ENCODE measurements around the gene RLF. TPM values are rescaled to one million over a fixed set of nuclear protein-coding genes. Genes with fewer than 3 reads are reported as not detected.

RLF gene
- total RNA-seq, 1 experiment from 2014 or later, result 15.7 TPM

- Histone ChIP-seq H3K27me3 (ENCODE audit: control insufficient read depth, insufficient read depth, low read length) (no peaks in the 10 kb centered on the region), H3K9me3 (ENCODE audit: control insufficient read depth, insufficient read depth, low read depth, low read length) (no peaks in the 10 kb centered on the region), H3K4me3 (ENCODE audit: low read depth in 2 of 2, low read length in 2 of 2) (peak overlapping the region; percentile 62 to 98), H3K27ac (ENCODE audit: low read length) (peak overlapping the region; percentile 97), H3K36me3 (ENCODE audit: control insufficient read depth, insufficient read depth, low read length) (no peaks in the 10 kb centered on the region; the same call in 1 of the 2 replicates), H3K4me1 (ENCODE audit: control insufficient read depth, insufficient read depth, low read length) (peaks cover 9% of the 10 kb centered on the region; the same call in 1 of the 2 replicates)
- TF ChIP-seq TCF7L2 (IDR thresholded peaks at IDR 0.05; ENCODE audit: low read depth, low read length) (no peak), POLR2AphosphoS5 (IDR thresholded peaks at IDR 0.05; ENCODE audit: low read depth, low read length) (no peak)
- POLR2A ChIA-PET, result no interaction called here
- CTCF ChIA-PET, result interaction anchor here (0.8 kb wide), 1 partner anchor 17 kb away, joined by 3 read pairs; no protein-coding TSS in a partner anchor
- intact Hi-C loops (cut with micrococcal nuclease; ENCODE audit: unreplicated experiment) (loop anchor here (10.0 kb wide), 1 partner anchor 94 kb away; the partner anchor contains the start of gene ZMPSTE24), in situ Hi-C loops (cut with HindIII; ENCODE audit: low pct_unique_long_range_greater_than_20kb, low sequenced_read_pairs) (no loop called here)
- DNase-seq (ENCODE audit: low read depth, low spot score), result peak; percentile 22
- ATAC-seq, result peak; percentile 5; the same call in 1 of the 2 replicates
- BruUV-seq (replicated peaks), result TSS peak; percentile 98
Observed at GRCh38 chr1:40160806-40161124, 422 bp upstream of the RLF start.

- in situ Hi-C loops (cut with HindIII; ENCODE audit: low pct_unique_long_range_greater_than_20kb, low sequenced_read_pairs) (no loop called here), intact Hi-C loops (cut with micrococcal nuclease; ENCODE audit: unreplicated experiment) (loop anchor here (10.0 kb wide), 1 partner anchor 93 kb away; the partner anchor contains the start of gene ZMPSTE24)
- H3K4me3 ChIP-seq (ENCODE audit: low read depth in 2 of 2, low read length in 2 of 2), result peak overlapping the region; percentile 62 to 98
- CTCF ChIA-PET, result interaction anchor here (0.9 kb wide), 1 partner anchor 177 kb away, joined by 3 read pairs; no protein-coding TSS in a partner anchor
- no TSS peak for BruUV-seq (replicated peaks)
- TF ChIP-seq, protein P1, sequence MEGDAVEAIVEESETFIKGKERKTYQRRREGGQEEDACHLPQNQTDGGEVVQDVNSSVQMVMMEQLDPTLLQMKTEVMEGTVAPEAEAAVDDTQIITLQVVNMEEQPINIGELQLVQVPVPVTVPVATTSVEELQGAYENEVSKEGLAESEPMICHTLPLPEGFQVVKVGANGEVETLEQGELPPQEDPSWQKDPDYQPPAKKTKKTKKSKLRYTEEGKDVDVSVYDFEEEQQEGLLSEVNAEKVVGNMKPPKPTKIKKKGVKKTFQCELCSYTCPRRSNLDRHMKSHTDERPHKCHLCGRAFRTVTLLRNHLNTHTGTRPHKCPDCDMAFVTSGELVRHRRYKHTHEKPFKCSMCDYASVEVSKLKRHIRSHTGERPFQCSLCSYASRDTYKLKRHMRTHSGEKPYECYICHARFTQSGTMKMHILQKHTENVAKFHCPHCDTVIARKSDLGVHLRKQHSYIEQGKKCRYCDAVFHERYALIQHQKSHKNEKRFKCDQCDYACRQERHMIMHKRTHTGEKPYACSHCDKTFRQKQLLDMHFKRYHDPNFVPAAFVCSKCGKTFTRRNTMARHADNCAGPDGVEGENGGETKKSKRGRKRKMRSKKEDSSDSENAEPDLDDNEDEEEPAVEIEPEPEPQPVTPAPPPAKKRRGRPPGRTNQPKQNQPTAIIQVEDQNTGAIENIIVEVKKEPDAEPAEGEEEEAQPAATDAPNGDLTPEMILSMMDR (IDR thresholded peaks at IDR 0.05), result no peak; the same call in 1 of the 2 replicates
- TF ChIP-seq REST (IDR thresholded peaks at IDR 0.05; ENCODE audit: insufficient read depth in 1 of 2, low read depth in 2 of 2, low read length in 1 of 2), result no peak
- TF ChIP-seq TCF7L2 (IDR thresholded peaks at IDR 0.05; ENCODE audit: low read depth, low read length), result no peak
- TF ChIP-seq SIN3A (IDR thresholded peaks at IDR 0.05; ENCODE audit: borderline replicate concordance, insufficient read depth, low read depth, low read length), result no peak; the same call in 1 of the 2 replicates
- TF ChIP-seq POLR2AphosphoS5 (IDR thresholded peaks at IDR 0.05; ENCODE audit: low read depth, low read length), result no peak
- POLR2A ChIA-PET, result interaction anchor here (0.6 kb wide), 1 partner anchor 46 kb away, joined by 3 read pairs; no protein-coding TSS in a partner anchor
- peaks cover 9% of the 10 kb centered on the region; the same call in 1 of the 2 replicates for H3K4me1 ChIP-seq (ENCODE audit: control insufficient read depth, insufficient read depth, low read length)
- no peaks in the 10 kb centered on the region; the same call in 1 of the 2 replicates for H3K36me3 ChIP-seq (ENCODE audit: control insufficient read depth, insufficient read depth, low read length)
- DNase-seq (ENCODE audit: low read depth, low spot score) (no peak), ATAC-seq (no peak; the same call in 1 of the 2 replicates)
- no peaks in the 10 kb centered on the region for H3K27me3 ChIP-seq (ENCODE audit: control insufficient read depth, insufficient read depth, low read length)
- H3K9me3 ChIP-seq (ENCODE audit: control insufficient read depth, insufficient read depth, low read depth, low read length), result no peaks in the 10 kb centered on the region
- peak overlapping the region; percentile 97 for H3K27ac ChIP-seq (ENCODE audit: low read length)
Observed at GRCh38 chr1:40161888-40162397, 756 bp downstream of the RLF start.
